ENCODE measurements around the gene CYLD. TPM values are rescaled to one million over a fixed set of nuclear protein-coding genes. Genes with fewer than 3 reads are reported as not detected.

Gene CYLD
- polyA plus RNA-seq, 1 donor from 2014 or later = 27.6 TPM

DNA sequence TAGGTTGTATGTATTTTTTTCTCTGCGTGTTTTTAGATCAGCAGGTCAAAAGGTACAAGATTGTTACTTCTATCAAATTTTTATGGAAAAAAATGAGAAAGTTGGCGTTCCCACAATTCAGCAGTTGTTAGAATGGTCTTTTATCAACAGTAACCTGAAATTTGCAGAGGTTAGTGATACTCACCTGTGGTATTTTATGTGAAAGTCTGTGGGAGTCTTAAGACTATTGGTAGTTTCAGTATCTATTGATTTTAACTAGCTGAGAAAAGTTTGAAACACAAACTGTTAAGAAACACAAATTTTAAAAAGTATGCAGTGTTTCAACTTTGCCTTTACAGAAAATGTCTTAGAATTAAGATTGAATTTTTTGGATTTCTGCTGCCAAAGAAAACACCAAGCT lies 49.6 kb downstream of the CYLD start:
- Histone ChIP-seq H3K36me3 (ENCODE audit: insufficient read depth, low read length) (peaks cover 20% of the 10 kb centered on the region), H3K79me2 (replicated peaks; ENCODE audit: insufficient read depth, low read length) (no peaks in the 10 kb centered on the region), H3K9ac (ENCODE audit: low read length) (no peak overlapping the region), H3F3A (ENCODE audit: insufficient read depth, low read length, poor library complexity, severe bottlenecking) (no peaks in the 10 kb centered on the region), H3K27me3 (ENCODE audit: insufficient read depth, low read depth, low read length) (no peaks in the 10 kb centered on the region), H3K4me3 (ENCODE audit: low read length) (no peak overlapping the region), H3K4me2 (ENCODE audit: low read length) (no peak overlapping the region), H2AFZ (ENCODE audit: low read depth, low read length) (no peak overlapping the region), H4K20me1 (ENCODE audit: insufficient read depth) (no peaks in the 10 kb centered on the region), H3K27ac (ENCODE audit: low read length) (no peak overlapping the region), H3K9me3 (ENCODE audit: low read length) (no peaks in the 10 kb centered on the region), H3K9me2 (ENCODE audit: insufficient read depth, low read length) (no peaks in the 10 kb centered on the region)
- TF ChIP-seq RAD21 (conservative IDR thresholded peaks at IDR 0.05) = no peak
- TF ChIP-seq EZH2 (IDR thresholded peaks at IDR 0.05; ENCODE audit: borderline replicate concordance, insufficient read depth, low read length, poor library complexity, severe bottlenecking) = no peak
- TF ChIP-seq, protein P1, sequence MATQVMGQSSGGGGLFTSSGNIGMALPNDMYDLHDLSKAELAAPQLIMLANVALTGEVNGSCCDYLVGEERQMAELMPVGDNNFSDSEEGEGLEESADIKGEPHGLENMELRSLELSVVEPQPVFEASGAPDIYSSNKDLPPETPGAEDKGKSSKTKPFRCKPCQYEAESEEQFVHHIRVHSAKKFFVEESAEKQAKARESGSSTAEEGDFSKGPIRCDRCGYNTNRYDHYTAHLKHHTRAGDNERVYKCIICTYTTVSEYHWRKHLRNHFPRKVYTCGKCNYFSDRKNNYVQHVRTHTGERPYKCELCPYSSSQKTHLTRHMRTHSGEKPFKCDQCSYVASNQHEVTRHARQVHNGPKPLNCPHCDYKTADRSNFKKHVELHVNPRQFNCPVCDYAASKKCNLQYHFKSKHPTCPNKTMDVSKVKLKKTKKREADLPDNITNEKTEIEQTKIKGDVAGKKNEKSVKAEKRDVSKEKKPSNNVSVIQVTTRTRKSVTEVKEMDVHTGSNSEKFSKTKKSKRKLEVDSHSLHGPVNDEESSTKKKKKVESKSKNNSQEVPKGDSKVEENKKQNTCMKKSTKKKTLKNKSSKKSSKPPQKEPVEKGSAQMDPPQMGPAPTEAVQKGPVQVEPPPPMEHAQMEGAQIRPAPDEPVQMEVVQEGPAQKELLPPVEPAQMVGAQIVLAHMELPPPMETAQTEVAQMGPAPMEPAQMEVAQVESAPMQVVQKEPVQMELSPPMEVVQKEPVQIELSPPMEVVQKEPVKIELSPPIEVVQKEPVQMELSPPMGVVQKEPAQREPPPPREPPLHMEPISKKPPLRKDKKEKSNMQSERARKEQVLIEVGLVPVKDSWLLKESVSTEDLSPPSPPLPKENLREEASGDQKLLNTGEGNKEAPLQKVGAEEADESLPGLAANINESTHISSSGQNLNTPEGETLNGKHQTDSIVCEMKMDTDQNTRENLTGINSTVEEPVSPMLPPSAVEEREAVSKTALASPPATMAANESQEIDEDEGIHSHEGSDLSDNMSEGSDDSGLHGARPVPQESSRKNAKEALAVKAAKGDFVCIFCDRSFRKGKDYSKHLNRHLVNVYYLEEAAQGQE (IDR thresholded peaks at IDR 0.05; ENCODE audit: borderline replicate concordance) = no peak
- TF ChIP-seq POLR2AphosphoS5 (IDR thresholded peaks at IDR 0.05) = no peak
- TF ChIP-seq SMC3 (conservative IDR thresholded peaks at IDR 0.05; ENCODE audit: poor library complexity) = no peak
- TF ChIP-seq, protein P2, sequence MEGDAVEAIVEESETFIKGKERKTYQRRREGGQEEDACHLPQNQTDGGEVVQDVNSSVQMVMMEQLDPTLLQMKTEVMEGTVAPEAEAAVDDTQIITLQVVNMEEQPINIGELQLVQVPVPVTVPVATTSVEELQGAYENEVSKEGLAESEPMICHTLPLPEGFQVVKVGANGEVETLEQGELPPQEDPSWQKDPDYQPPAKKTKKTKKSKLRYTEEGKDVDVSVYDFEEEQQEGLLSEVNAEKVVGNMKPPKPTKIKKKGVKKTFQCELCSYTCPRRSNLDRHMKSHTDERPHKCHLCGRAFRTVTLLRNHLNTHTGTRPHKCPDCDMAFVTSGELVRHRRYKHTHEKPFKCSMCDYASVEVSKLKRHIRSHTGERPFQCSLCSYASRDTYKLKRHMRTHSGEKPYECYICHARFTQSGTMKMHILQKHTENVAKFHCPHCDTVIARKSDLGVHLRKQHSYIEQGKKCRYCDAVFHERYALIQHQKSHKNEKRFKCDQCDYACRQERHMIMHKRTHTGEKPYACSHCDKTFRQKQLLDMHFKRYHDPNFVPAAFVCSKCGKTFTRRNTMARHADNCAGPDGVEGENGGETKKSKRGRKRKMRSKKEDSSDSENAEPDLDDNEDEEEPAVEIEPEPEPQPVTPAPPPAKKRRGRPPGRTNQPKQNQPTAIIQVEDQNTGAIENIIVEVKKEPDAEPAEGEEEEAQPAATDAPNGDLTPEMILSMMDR (IDR thresholded peaks at IDR 0.05; ENCODE audit: poor library complexity, severe bottlenecking) = no peak

DNA sequence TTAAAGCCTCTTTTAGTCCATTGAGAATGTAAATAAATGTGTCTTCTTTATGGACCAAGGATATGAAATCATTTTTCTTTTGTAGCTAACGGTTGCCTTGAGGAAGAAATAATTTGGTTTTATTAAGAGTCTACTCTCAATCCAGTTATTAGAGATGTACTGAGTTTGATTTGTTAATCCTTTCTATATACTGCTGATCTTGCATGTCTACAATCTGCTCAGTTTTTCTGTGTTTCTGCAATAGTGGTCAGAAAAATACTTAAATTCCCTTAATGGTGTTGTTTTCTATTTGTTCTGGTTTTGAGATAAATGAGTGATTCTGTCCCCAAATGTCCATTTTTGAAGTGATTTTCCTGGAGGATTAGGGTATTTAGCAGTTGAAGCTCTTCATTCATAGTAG lies 54.9 kb downstream of the CYLD start:
- TF ChIP-seq MXI1 (conservative IDR thresholded peaks at IDR 0.05; ENCODE audit: poor library complexity, severe bottlenecking) (no peak), POLR2AphosphoS5 (IDR thresholded peaks at IDR 0.05) (no peak), RAD21 (conservative IDR thresholded peaks at IDR 0.05) (no peak), TAF1 (IDR thresholded peaks at IDR 0.05; ENCODE audit: low read depth) (no peak), SMC3 (conservative IDR thresholded peaks at IDR 0.05; ENCODE audit: poor library complexity) (no peak), EZH2 (IDR thresholded peaks at IDR 0.05; ENCODE audit: borderline replicate concordance, insufficient read depth, low read length, poor library complexity, severe bottlenecking) (no peak), EP300 (conservative IDR thresholded peaks at IDR 0.05; ENCODE audit: poor library complexity, severe bottlenecking) (no peak)
- TF ChIP-seq, protein P2 (IDR thresholded peaks at IDR 0.05; ENCODE audit: poor library complexity, severe bottlenecking) = no peak
- TF ChIP-seq, protein P1 (IDR thresholded peaks at IDR 0.05; ENCODE audit: borderline replicate concordance) = no peak
- no peaks in the 10 kb centered on the region for H3K9me2 ChIP-seq (ENCODE audit: insufficient read depth, low read length)
- no peaks in the 10 kb centered on the region for H3K9me3 ChIP-seq (ENCODE audit: low read length)
- H3K79me2 ChIP-seq (replicated peaks; ENCODE audit: insufficient read depth, low read length) = no peaks in the 10 kb centered on the region
- H3K9ac ChIP-seq (ENCODE audit: low read length) = no peak overlapping the region
- H3F3A ChIP-seq (ENCODE audit: insufficient read depth, low read length, poor library complexity, severe bottlenecking) = no peaks in the 10 kb centered on the region
- H3K36me3 ChIP-seq (ENCODE audit: insufficient read depth, low read length) = peaks cover 10% of the 10 kb centered on the region
- H3K4me3 ChIP-seq (ENCODE audit: low read length) = no peak overlapping the region
- H4K20me1 ChIP-seq (ENCODE audit: insufficient read depth) = no peaks in the 10 kb centered on the region
- H2AFZ ChIP-seq (ENCODE audit: low read depth, low read length) = no peak overlapping the region
- no peak overlapping the region for H3K27ac ChIP-seq (ENCODE audit: low read length)
- no peaks in the 10 kb centered on the region for H3K27me3 ChIP-seq (ENCODE audit: insufficient read depth, low read depth, low read length)
- no peak overlapping the region for H3K4me2 ChIP-seq (ENCODE audit: low read length)

Data from neural cell (in vitro differentiated cells).